HG03469 (cell line): ENCODE measurements around the gene DLK1.

Source experiments
- ATAC-seq: cut with Tn5 transposase; IDR thresholded peaks from one replicate; pipeline ENCODE4 v1.9.1; 2021; ENCODE audit warnings: mild to moderate bottlenecking, moderate library complexity, moderate number of reproducible peaks; ENCODE audit not compliant: unreplicated experiment

DLK1 gene

DNA sequence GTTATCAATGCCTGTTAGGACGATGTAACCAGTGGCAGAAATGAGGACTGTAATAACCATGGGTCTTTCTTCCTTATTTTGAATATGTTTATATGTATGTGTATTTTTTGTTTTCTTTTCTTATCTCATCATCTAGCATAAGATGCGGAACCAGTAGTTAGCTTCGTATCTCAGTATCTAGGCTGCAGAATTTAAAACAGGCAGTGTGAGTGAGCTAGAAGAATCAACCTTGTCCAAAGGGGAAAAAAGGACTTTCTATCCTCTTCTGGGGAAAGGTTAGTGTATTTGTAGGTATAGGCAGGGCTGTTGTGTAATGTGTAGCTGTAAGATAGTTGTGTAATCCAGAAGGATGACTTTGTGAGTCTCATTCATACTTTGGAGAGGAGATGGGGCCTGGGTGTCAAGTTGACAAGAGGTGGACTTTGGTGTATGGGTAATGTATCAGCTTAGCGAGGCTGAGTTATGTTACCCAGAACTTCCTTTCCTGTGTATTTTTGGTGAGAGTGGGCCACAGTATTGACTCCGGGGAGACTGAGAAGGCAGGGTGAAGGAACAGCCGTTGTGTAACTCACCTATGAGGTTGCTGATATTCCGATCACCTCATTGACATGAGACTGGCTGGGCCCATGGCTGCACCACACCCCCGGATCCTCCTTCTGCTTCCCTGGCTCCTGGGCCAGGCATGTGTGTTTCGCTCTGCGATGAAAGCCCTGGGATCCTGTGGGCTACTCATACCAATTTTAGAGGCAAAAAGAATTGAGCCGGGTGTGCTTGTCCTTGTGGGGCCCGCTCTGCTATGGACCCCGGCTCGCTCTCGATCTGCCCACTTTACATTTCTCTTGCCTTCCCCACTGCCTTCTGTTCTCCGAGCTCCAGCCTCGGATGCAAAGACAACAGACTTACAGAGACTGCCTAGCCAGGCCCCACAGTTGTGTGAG, 24.3 kb downstream of the DLK1 start:
- ATAC-seq, result no peak

DNA sequence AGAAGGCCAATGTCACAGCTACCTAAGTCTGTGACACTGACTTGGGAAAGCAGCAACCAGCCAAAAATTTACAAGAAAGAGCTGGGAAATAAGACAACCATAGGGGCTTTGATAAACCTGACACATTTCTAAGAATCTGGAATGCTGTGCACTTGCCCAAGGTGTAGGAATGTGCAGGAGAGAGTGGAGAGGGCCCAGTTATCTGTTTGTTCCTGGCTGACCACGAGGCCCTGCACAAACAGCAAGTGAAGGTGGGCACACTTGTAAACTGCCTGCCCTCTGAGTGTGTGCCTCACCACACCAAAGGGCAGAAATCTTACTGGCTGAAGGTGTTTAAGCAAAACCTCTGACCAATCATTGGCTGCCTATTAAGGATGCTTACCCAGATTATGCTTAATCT, 27.3 kb downstream of the DLK1 start:
- ATAC-seq, result no peak

DNA sequence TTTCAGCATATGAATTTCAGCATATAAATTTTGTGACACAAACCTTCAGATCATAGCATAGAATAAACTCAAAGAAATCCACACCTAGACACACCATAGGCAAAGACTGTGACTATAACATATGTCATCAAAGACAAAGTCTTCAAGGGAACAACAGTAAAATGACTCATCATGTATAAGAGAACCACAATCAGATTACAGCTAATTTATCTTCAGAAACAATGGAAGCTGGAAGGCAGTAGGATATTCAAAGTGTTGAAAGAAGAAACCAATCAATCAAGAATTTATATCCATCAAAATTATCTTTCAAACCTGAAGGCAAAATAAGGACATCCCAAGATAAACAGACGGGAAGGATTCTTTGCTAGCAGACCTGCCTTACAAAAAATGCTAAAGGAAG, 29.0 kb downstream of the DLK1 start:
- no peak for ATAC-seq

DNA sequence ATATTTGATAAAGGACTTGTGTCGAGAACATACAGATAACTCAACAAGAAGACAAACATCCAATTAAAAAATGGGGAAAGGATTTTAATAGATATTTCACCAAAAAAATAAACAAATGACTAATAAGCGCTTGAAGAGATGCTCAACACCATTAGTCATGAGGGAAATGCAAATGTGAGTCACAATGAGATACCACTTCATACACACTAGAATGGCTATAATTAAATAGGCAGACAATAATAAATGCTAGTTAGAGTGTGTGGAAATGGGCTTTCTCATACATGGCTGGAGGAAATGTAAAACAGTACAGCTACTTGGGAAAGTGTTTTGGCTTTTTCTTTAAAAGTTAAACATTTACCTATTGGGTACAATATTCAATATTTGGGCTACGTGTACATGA, 34.8 kb downstream of the DLK1 start:
- ATAC-seq, result no peak

DNA sequence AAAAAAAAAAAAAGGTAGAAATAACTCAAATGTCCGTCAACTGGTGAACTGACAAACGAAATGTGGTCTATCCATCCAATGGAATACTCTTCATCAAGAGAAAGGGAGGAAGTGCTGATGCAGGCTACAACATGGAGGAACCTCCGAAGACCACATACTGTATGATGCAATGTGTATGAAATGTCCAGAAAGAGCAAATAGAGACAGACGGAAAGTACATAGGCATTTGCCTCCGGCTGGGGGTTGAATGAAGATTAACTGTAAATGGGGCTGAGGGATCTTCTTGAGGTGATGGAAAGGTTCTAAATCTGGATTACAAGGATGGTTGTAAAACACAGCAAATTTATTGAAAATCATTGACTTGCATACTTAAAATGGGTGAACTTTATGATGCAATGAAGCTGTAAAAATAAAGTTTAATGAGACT, 35.4 kb downstream of the DLK1 start:
- ATAC-seq, result no peak

DNA sequence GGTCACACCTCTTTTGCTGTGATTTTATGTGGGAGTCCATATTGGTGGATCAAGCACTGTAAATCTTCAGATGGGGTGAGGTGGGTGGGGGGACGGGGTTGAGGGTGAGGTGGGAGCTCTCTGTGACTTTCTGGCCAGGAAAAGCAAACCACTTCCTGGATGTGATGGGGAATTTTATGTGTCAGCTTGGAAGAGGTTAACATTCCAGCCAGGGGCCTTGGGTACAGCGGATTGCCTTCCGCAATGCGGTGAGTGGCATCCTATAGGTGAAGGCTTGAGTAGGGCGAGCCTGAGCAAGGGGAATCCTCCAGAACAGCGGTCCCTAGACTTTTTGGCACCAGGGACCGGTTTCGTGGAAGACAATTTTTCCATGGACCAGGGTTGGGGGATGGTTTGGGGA, 36.2 kb downstream of the DLK1 start:
- ATAC-seq, result no peak

DNA sequence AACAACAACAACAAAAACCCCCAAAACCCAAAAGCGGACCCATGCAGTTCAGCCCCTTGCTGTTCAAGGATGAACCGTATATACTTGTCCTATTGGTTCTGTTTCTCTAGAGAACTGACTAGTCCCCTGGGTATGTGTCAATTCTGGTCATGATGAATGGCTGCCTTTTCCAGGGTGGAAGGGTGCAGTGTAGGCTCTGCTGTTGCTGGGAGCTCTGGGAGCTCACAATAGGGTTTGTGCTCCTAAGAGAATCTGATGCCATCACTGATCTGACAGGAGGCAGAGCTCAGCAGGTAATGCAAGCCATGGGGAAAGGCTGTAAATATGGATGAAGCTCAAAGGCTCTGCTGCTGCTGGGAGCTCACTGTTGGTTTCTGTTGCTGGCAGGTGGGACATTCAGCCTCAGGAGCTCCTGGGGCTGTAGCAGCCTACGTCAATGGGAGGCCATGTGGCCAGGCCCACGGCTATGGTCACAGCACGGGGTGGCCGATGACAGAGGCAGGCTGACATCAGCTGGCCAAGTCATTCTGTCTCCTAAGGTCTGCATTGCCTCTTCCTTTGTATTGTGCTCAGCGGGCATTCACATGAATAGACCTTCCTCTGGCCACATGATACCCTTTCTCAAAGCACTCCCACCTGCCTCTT, 37.9 kb downstream of the DLK1 start:
- no peak for ATAC-seq

DNA sequence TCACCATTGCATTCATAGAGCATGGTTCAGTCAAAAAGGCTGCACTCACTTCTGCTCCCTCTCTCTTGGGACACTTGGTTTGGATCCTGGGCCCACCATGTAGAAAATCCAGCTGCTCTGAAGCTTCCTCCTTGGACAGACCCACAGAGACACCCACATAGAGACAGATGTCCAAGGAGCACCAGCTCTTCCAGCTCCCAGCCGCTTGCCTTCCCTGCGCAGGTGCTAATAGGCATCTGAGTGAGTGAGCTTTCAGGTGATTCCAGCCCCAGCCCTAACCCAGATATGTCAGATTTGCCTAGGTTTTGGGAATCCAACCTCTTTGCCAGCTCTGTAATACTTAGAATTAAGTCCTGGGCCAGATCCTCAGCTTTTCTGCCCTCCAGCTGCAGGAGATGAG, 38.6 kb downstream of the DLK1 start:
- ATAC-seq, result no peak

DNA sequence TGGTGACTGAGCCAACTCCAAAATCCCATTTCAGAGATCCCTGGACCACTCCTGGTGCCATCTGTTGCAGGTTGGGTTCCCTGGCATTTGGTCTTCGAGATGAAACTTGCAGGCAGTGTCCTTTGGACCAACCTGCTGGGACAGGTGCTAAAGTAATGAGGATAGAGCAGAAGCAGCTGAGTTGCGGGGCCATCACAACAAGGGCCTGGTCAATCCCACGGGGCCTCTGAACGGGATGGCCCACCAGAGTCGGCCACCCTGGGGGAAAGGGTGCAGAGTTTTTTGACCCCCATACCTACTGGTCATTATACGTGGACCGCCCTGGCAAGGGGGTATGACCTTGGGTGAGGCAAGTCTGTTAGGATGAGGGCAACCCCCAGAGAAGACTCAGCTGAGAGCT, 39.3 kb downstream of the DLK1 start:
- ATAC-seq, result no peak

DNA sequence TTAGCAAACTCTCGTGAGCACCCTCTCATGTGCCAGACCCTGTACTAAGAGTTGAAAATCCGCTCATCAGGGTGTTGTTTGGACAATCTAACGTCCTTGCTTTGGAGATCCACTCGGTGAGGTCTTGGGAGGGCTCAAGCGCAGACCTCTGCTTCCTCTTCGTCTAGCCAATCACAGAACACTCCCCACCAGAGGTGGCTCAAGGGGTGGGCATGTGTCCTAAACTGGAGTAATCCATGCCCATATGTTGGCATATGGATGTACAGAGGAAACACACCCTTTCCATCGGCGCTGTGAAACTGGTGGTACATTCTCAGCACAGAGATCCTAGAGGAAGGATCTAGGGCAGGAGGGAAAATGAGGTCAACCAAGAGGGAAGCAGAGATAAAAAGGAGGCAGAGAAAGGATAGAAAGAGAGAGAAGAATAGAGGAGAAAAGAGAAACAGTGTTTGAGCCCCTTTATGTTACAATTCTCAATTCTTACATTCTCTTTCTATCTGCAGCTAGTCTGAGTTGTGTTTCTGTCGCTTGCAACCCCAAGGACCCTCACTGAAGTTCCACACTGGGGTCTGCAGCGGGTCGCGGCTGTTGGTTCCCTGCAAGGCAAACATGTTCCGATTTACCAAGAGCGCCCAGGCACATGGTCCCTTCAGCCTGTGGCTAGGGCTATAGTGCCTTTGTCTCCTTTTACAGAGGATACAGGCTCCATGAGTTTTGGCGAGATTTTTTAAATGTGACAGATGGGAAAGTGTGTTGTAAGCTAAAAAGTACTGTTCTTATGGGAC, 40.5 kb downstream of the DLK1 start:
- no peak for ATAC-seq

DNA sequence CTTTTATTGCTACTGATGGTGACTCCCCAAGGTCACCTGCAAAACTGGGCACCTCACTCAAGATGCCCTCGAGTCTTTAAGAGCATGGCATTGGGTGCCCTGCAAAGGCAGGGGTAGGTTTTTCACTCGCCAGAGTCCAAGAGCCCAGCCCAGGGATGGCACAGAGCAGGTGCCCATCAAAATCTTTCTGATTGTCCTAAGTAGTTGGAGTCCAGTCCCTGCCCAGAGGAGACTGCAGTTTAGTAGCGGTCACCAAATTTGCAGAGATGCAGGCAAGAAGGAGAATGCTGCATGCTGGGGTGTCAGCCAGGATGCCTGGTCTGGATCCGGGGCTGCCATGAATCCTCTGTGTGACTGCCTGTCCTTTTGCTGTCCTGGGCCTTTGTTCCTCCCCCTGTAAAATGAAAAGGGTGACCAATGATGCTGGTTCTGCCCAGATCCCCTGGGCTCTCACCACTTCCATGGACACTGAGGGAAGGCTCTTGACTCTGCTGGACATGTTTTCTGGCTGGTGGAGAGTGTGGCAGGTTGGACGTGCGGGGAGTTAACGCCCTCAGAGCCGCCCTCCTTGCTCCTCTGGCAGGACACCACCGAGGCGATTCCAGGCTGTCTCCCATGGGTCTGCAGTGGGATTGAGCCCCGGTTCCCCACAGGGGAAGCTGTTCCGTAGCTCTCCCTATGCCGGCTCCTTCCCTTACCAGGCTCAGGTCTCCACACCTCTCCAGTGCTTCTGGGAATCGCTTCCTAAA, 41.3 kb downstream of the DLK1 start:
- ATAC-seq, result no peak

DNA sequence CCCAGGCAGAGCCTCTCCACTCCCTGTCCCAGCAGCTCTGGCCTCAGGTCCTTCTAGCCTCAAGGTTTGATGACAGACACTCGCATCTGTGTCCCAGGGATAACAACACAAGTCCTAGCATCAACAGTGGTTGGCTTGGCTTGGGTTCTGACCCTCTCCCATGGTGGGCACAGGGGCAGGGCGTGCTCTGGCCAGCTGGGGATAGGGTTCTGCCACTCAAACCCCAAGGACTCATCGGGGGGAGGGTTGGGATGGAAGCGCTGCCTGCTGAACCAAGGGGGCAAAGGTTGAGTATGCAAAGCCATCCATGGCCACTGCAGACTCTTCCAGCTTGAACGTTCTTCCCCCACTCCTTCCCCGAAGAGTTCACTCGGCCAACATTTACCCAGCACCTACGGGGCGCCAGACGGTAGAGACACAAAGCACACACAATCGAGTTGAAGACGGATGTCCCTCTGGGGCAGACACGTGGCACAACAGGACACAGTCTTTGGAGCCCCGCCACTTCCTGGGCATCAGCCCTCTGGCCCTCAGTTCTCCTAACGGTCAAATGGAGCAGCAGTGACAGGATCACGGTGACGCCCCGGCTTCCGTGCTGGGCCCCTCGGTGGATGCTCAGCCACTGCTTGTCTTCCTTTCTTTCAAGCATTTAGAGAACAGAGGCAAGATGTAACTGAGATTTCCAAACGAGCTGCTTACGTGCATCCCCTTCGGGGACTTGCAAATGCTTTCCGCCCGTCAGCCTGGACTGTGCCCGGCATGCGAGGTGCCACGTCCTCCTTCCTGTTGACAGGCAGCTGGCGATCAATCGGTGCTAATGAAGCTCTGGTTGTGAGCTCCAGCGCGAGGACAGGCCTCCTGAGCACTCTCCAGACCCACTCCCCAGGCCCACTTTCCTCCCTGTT, 42.6 kb downstream of the DLK1 start:
- ATAC-seq, result no peak

DNA sequence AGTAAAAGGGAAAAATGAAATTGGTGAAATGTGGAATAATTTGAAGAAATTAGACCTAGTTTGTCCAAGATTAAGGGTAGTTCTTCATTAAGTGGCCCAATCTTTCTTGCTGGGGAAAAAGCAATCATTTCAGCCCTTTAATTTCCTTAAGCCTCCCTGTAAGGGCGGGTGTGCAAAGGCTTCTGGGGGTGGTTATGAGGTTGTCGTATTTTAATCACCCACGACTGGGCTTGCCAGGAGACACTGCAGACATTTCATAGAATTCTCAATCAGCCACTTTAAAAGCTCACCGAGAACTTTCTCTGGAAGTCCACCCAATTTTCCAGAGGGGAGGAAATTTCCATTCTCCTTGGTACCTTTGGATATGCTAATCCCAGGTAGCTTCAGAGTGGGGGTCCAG, 43.4 kb downstream of the DLK1 start:
- ATAC-seq, result no peak

DNA sequence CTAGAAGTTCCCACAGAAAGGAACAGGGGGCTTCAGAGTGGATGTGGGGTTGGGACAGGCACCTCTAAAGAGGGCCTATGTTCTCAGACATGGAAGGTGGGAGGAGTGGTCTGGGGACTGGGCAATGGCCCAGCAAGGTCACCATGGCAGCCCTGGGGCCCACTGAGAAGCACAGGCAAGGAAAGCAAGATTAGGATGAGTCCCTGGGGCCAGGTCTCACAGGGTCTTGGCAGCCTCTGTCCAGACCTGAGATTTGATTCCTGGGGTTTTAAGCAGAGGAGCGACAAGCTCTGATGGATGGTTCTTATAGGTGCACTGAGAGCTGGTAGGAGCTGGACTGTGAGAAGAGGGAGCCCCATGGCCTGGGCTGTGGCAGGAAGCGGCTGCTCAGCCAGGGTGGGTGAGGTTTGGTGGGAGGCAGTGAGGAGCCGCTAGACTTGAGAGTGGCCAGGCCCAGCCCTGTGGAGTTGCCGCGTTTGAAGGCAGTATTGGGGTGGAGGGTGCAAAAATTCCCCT, 44.0 kb downstream of the DLK1 start:
- no peak for ATAC-seq

DNA sequence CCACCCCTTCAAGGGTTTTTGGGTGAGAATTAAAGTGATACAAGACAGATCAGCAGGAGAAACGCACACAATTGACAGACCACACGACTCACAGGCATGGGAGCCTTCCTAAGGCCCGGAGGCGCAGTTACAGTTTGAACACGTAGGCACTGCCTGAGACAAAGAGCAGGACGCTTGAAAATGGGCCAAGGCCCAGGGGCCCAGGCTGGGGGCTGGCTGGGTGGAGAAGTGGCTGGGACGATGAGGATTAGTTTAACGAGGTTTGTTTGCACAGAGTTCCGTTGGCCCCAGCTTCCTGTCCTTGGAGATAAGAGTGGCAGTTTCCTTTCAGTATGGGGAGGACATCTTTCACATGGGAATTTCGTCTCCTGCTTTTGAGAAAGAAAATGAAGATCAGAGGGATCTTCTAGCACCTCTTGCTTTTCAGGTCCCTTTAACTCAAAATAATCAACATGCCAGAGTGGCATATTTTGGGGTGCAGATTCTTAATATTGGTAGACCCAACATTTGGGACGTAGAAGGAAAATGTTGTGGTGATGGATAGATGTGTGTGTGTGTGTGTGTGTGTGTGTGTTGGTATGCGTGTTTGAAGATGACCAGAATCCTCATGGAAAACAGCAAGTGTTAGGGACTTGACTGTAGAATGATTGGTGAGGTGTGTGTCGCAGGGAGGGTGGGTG, 44.6 kb downstream of the DLK1 start:
- no peak for ATAC-seq

DNA sequence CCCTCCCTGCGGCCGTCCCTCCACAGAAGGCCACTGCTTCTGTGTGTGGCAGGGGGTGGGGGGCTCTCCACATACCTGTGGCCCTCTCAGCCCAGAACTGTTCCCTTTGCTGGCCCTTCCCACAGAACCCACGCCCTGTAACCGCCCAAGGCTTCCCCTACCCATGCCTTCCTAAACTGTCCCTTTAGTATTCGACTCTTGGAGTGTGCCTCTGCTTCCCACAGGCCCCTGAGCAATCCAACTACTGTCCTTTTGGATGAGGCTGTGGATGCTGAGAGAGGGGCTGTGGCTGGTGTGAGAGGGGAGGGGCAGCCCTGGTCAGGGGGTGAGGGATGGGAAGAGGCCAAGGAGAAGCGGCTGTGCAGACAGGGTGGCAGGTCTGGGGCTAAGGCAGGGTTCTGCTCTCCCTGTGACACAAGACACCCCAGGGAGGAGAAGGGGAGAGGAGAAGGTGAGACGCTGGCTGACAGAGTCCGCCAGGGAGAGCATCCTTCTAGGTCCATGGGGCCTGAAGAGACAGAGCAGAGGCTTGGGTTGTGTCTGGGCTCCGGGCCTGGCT, 46.0 kb downstream of the DLK1 start:
- ATAC-seq, result no peak

DNA sequence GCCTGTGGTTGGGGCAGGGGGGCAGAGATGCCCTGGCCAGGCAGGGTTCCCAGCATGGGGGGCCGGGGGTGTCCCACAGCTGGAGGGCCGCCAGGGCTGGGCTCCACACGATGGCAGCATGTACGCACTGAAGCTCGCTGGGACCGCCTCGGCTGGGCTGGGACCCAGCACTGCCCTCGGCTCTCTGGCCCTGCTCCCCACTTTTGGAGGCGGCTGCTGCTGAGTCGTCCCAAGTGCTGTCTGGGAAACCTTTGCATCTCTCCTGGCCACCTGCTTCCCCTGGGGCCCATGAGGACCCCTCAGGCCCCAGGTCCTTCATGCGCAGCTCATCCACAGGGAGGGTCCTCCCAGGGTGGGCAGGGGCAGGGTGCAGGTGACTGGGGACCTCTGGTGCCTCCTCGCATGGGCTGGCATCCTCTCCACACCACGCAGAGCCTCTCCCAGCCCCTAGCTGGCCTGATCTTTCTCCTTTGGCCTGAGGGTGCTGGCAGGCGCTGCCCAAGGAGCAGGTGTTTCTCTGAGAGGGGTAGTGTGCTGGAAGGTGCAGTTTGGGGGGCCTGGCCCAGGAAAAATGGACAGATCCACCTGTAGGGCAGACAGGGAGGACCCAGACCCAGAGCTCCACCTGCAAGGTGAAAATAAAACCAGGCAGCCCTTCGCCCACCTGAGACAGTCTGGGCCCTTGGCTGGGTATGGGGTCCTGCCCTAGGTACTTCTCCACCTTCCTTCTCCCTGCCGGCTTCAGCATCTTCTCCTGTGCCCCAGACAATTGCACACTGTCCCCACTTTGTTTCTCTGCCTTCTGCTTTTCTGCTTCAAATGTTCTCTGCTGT, 46.9 kb downstream of the DLK1 start:
- ATAC-seq, result no peak

DNA sequence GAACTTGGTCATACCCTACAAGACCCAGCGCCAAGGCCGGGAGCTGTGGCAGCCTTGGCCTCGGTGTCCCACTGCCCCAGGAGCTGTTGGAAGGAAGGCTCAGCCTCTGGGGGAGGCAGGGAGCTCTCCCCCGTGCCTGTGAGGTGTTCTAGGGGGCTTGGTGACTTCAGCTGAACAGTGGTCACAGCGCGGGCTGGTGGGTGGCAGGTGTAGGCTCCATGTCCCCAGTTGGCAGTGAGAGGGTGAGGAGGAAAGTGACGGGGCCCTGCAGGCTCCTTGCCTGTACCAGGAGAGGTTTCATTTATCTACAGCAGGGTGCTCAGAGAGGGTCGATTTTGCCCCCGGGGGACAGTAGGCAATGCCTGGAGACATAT, 47.5 kb downstream of the DLK1 start:
- no peak for ATAC-seq
